Measurements from ENCODE around the gene LYG2.
"Not testable (repeated sequence)": the region's sequence is repeated elsewhere in the genome, so short reads cannot be mapped to it uniquely, and the experiment has no call there.

The LYG2 gene

GRCh38 chr2:99198103-99198841 lies 57.2 kb downstream of the LYG2 start:
- Histone ChIP-seq H3K4me3 (ENCODE audit: low read depth, low read length) (no peak overlapping the region), H3K27me3 (replicated peaks) (no peaks in the 10 kb centered on the region), H3K36me3 (replicated peaks) (peaks cover 8% of the 10 kb centered on the region), H3K27ac (no peak overlapping the region)
- in situ Hi-C loops (cut with HindIII; ENCODE audit: low pct_ligation_motif_present, low sequenced_read_pairs) = no loop called here
- TF ChIP-seq, protein P1, sequence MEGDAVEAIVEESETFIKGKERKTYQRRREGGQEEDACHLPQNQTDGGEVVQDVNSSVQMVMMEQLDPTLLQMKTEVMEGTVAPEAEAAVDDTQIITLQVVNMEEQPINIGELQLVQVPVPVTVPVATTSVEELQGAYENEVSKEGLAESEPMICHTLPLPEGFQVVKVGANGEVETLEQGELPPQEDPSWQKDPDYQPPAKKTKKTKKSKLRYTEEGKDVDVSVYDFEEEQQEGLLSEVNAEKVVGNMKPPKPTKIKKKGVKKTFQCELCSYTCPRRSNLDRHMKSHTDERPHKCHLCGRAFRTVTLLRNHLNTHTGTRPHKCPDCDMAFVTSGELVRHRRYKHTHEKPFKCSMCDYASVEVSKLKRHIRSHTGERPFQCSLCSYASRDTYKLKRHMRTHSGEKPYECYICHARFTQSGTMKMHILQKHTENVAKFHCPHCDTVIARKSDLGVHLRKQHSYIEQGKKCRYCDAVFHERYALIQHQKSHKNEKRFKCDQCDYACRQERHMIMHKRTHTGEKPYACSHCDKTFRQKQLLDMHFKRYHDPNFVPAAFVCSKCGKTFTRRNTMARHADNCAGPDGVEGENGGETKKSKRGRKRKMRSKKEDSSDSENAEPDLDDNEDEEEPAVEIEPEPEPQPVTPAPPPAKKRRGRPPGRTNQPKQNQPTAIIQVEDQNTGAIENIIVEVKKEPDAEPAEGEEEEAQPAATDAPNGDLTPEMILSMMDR (IDR thresholded peaks at IDR 0.05; ENCODE audit: low read depth, low read length, missing control alignments) = no peak
- DNase-seq = no peak

DNA sequence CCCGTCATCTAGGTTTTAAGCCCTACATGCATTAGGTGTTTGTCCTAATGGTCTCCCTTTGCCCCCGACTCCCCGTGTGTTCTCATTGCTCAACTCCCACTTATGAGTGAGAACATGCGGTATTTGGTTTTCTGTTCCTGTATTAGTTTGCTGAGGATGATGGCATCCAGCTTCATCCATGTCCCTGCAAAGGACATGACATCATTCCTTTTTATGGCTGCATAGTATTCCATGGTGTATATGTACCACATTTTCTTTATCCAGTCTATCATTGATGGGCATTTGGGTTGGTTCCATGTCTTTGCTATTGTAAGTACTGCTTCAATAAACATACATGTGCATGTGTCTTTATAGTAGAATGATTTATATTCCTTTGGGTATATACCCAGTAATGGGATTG lies 63.1 kb downstream of the LYG2 start:
- in situ Hi-C loops (cut with HindIII; ENCODE audit: low pct_ligation_motif_present, low sequenced_read_pairs); H3K27me3 ChIP-seq (replicated peaks); H3K27ac ChIP-seq; DNase-seq; H3K4me3 ChIP-seq (ENCODE audit: low read depth, low read length): not testable (repeated sequence)
- H3K36me3 ChIP-seq (replicated peaks) = peaks cover 14% of the 10 kb centered on the region

All from brain microvascular endothelial cell (primary cell).